CD4-positive, alpha-beta T cell treated with Interleukin-21 for 1 hour (primary cell): Measurements from ENCODE around the gene HPX.
A peak's percentile ranks its signal among the peaks of the same experiment; 100 is the strongest.

ENCODE experiments used
- DNase-seq: peaks from one replicate; pipeline ENCODE4 v3.0.0-alpha.2; 2020

Gene HPX

DNA sequence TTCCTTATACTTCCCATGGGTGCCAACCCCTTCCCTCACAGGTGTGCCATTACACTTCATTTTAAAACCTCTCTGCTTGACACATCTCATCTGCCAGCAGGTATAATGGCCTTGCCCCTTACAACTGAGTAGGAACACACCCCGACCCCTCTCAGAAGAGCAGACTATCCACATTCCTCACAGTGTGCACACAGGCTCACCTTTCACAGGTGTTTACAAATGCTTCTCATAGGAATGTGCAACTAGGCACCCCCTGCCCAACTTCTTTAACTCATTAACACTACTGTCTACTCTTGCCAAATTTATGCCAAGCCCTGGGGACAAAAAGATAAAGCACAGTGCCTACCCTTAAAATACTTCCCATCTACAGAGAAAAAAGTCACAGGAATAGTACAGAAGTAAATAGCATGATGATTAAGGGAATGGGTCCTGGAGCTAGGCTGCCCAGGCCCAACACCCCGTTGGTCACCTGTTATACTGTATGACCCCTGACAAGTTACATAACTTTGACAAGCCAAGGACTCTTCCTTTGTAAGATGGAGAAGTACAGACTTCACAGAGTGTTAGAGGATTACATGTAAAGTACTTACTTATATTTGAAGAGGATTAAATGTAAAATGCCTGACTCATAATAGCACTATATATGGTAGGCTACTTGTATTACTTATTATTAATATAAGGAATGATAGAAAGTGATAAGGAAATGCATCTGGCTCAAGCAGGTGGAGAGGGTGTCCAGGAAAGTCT lies 17.7 kb upstream of the HPX start:
- no peak for DNase-seq

DNA sequence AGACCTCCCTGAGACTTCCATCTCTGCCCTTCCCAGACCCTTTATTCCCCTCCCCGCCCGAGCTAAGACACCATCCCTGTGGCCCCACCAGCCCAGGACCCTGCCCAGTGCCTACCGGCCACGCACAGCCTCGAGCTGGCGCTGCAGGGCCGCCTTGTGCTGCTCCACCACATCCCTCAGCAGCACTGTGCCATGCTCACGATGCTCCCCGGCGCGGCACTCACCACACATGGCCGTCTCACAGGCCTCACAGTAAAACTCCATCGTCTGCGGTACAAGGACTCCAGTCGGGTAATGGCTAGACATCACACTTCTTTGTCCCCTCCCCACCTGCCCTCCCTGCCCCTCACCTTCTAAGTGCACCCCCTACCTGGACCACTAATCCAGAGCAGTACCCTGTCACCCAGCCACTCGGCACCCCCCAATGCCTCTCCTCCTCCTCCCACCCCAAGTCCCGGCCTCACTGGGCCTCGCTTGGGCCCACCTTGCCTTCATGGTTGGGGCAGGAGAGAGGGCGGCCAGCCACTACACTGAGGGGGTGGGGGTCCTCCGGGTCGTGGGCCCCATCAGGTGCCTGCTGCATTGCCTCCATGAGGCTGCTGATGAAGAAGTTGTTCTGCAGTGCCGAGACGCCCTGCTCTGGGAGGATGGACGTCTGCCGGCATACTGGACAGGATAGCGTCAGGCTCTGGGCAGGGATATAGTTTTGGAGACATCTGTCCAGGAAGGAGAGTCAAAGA lies 17.0 kb upstream of the HPX start:
- no peak for DNase-seq

DNA sequence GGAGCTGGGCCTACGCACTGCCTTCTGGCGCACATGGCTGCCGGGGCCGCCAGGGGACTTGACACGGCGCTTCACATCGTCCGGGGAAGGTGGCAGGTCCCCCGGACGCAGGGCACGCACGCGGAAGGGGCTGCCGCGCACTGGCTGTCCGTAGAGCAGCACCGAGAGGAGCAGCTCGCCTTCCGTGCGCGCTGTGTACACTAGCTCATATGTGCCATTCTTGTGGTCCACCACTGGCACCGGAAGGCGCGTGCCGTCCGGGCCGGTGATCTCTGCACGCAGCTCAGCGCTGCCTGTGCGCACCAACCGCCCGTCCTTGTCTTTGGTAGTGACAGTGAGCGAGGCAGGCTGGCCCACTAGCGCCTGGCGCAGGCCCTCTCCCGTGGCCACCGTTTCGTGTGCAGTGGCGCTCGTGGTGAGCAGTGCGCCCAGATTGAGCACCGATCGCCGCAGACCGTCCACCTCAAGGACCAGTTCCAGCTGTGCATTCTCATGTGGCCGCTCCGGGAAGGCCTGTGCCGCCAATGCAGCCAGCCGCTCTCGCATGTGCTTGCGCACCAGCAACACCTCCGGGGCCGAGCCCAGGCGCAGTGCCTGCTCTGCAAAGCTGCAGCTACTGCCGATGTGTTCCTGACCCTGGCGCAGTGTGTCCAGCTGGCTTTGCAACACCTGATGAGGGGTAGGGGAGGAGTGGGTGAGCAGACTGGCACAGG lies 15.7 kb upstream of the HPX start:
- DNase-seq = no peak

DNA sequence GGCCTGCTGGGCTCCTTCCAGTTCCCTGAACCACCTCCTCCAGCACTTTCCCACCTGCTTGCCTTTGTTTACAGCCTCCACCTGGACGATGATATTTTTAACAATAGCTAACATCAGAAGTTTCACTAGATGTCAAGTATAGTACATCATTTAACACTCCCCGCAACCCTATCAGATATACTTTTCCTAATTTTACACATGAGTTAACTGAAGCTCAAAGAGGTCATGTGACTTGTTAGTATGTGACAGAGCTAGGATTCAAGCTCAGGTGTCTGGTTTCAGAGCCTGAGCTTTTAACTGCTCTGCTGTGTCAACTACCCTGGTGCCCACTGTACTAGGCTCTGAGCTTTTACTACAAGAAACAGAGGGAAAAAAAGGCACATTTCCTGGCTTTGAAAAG lies 14.3 kb upstream of the HPX start:
- DNase-seq = no peak

DNA sequence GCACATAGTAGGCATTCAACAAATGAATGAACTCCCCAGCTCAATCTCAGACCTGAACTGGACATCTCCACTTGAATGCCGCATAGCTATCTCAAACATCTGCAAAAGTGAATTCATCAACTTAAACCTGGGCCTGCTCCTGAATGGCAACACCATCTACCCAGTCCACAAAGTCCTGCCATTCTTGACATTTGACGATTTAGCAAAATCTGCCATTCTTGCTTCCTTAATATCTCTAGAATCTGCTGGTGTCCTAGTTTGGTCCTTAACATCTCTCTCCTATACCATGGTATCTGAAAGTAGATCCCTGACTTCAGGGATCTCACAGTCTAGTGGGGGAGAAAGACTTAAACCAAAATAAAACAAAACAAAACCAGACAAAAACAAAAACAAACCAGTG lies 12.4 kb upstream of the HPX start:
- DNase-seq = no peak

DNA sequence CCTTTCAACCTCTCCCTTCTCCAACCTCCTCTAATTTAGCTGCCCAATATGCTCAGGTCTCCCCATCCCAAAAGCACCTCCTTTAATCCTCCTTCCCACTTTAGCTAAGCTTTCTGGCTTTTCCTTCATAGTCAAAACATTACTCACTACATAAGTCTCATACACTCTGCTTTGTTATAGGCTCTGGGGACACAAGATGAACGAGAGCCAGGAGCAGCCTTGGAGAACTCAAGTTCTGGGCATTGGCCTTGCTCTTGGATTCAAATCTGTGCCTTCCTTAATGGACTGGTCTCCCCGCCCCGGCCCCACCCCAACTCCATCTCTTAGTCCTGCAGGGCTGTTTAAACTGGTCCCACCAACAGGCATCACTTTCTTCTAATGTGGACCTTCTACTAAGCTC lies 11.4 kb upstream of the HPX start:
- DNase-seq = no peak

DNA sequence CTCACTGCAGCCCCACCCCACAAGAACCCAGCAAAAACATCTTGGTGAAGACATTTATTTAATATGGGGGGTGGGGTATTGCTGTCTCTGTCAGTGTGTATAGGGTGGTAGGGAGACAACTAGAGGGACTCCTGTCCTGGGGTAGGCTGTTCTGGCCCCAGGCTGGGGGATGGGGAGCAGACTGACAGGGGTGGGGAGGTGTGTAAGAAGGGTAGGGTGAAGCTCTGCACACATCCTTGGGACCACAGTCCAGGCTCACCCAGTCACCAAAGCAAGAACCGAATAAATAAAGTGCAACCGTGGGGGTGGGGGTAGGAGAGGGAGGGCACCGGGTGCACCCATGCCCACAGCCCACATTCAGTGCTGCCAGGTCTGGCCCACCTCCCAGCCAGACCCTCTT lies 7.8 kb upstream of the HPX start:
- DNase-seq = no peak

DNA sequence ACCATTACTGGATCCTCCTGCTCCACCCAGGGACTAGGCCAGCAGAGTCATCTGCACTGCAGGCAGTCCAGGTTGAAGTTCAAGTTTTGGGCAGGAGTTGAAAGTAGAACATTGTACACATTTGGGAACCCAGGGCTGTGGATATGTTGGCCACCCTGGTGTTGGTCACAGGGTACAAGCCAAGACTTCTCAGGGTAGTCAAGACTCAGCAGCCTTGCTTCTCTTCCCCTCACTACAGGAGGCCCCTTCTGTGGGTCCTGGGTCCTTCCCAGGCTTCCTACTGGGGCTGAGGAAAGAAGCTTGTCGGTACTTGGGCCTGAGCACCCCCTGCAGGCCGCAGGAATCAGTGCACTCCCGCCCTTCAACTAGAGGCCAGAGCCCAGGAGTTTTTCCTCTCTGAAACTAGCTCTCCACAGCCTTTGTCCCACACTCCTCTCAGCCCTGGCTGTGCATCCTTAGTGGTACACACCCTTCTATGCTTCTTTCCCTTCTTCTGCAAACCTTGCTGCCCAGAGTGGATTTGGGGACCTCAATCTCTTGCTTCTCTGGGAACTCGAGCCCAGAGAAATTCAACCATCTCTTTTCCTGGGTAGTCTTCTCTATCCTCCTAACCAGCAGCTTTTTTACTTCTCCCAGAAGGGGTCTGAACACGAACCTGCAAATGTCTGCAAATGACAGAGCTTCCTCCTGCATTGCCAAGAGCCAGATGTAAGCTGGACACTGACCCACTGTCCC lies 2.6 kb upstream of the HPX start:
- peak; percentile 61 for DNase-seq

DNA sequence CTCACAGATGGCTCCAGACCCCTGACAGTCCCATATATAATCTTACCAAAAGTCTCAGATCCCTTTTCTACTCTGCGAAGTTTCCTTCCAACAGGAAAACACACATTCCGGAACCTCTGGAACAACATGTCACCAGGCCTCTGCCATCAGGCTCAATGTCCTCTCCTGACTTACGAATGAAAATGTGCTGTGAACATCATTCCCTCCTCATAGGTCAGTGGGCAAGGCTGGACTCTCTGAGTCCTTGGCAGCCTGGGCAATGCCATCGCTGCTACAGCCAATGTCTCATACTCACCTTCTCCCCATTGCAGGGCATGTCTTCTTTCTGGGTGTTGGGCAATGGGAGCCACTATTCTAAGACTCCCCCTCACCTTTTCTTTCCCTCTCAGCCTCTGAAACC lies 1.7 kb upstream of the HPX start:
- DNase-seq = no peak

DNA sequence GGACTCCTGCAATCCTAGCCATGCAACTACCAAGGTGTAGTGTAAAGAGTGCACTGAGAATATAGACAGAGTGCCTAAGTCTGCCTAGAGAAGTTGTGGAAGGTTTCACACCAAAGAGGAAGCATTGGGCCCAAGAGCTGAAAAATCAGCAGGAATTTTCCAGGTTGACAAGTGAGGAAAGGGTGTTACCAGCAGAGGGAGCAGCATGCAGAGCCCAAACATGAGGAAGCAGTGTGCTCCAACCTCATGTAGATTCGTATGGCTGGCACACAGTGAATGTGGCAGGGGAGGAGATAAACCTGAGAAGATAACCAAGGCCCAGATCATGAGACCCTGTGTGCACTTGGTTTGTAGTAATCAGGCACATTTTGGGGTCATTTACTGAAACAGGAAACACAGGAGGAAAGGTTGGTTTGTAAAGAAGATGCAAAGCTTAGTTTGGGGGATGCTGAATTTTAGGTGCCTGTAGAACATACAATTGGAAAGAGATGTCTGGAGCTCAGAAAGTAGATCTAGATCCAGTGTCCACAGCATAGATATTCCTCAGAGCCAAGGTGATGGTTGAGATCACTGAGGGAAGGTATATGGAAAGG lies 1.7 kb downstream of the HPX start:
- DNase-seq = peak; percentile 50

DNA sequence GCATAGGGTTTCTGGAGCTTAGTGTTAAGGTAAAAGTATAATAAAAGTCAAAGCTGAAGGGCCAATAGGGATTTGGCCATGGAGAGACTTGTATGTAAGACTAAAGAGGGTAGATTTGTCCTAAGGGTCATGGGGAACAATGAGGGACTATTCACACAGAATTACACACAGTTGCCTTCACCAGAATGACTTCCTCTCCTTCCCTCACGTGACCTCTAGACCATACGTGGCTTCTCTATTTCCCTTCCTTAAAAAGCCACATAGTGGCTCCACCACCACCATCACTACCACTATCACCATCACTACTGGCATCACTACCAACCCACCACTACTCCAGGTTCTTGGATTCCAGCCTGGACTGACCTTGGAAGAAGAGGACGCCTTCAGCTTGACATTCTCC lies 2.8 kb downstream of the HPX start:
- DNase-seq = peak; percentile 20

DNA sequence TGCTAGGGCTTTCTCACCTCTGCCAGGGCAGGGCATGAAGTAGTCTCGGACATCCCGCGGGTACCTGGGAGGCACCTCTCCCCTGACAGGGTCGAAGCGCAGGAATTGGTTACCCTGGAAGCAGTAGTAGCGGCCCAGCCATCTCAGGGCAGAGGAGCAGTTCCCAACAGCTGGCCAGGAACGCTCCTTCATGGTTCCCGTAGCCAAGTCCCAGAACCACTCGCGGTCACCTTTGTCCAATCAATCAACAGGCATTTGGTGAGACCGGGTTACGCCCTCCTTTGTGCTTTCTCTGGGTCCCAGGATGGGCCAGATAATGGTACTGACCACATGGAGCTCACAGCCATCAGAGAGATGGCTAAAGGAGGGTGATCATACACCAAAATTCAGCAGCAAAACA lies 3.4 kb downstream of the HPX start:
- DNase-seq = no peak

DNA sequence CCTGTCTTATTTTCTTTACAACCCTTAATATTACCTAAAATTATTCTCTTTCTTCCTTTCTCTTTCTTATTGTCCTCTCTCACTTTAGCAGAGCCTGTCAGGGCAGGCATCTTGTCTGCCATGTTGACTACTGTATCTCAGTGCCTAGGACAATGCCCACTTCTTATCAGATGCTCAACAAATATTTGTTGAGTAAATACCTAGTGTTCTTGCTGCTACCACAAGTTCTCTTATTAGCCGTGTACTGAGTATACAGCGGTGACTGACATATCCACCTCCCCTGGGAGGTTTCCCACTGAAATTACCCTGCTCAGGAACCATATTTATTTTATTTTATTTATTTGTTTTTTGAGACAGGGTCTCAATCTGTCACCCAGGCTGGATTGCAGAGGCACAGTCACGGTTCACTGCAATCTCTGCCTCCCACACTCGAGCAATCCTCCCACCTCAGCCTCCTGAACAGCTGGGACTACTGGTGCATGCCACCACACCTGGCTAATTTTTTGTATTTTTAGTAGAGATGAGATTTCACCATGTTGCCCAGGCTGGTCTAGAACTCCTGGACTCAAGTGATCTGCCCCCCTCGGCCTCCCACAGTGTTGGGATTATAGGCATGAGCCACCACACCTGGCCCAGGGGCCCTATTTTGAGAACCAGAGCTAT lies 6.7 kb downstream of the HPX start:
- DNase-seq = no peak

DNA sequence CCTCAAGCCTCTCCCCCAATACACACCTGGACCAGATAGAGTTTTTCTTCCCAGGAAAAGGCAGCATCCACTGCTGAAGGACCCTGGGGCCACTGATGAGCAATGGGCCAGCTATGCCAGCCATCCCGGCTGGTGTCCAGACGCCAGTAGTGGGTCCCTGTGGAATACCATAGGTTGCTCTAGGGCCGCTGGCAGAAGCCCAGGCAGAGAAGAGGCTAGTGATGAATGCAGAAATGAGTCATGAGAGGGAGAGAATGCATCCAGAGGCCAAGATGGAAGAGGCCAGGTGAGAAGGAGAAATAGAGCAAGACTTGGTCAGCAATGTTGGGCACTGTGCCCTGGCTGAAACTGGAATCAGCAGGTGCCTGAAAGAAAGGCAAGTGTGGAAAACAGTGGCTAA lies 8.9 kb downstream of the HPX start:
- no peak for DNase-seq

DNA sequence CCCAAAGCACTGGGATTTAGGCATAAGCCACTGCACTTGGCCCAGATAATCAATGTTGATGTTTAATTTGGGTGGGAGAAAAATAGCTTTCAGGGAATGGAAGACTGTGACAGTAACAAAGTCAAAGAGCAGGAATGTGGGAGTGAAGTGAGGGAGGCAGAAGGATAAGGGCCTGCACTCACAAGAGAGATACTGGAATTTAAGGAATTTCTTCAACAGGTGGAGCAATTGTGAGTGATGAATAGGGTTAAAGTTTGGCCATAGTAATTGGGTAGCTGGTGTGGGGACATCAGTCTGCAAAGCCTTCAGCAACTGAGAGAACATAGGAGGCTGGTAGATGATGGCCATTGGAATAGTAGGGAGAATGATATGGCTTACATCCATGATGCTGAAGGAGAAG lies 13.3 kb downstream of the HPX start:
- no peak for DNase-seq

DNA sequence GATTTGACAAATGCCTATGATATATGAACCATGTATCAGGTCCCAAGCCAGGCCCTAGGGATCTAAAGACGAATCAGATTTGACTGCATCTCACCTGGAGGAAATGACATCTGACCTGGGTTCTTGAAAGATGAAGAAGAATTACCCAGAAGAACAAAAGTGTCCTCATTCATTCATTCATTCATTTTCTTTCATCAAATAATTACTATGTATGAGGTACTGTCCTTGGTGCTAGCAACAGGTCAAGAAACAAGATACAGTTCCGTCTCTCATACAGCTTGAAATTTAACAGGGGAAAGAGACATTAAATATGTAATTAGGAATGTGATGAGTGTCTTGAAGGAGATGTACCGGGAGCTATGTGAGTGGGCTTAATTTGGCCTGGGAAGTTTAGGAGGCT lies 20.1 kb downstream of the HPX start:
- no peak for DNase-seq

DNA sequence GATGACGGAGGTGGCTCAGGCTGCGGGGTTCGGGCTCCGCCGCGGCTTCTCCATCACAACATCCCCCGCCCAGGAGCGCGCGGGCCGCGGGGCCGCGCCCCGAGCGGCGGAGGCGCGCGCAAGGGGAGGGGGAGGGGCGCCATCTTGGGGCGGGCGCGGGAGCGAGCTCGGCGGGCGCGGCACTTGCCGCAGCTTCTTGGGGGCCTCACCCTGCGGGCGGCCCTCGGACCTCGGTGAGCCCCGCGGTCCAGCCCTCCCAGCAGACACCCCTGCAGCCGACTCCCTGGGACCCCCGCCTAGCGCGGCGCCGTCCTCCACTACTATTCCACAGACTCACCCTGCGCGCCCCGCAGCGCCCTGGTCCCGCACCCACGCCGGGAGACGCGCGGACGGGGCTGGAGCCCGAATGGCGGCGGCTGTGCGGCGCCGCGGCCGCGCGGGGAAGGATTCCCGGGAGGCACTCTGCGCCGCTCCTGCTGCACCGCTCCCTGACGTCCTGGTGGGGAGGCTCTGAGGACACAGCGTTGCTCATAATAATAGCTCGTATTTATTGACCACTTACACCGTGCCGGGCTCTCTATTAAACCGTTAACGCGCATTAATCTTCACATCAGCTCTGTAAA lies 21.7 kb downstream of the HPX start, which contains the start of gene APBB1:
APBB1 (minus strand) TSS at position 86 of the 623 bp plus-strand sequence. CDS start 7,747 bp downstream, outside the sequence.
- peak; percentile 79 for DNase-seq

DNA sequence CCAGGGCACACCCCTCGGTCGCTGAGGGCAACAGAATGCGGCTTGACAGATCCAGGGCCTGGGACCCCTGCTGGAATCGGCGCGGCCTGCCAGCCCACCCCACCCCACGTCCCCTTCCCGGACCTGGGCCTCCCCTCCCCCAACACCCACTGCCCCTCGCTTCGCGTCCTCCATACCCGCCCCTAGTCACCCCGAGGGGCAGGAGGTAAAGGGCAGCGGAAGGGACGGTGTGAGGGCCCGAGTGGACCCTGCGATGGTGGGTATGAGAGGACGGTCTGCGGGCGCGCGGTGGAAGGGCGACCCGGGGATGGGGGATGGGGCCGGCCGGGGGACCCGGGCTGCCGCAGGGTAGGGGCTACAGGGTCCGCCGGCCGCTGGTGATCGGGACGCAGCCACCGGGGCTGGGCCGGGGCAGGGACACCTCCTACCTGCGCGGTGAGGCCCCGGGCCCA lies 22.2 kb downstream of the HPX start:
- no peak for DNase-seq

DNA sequence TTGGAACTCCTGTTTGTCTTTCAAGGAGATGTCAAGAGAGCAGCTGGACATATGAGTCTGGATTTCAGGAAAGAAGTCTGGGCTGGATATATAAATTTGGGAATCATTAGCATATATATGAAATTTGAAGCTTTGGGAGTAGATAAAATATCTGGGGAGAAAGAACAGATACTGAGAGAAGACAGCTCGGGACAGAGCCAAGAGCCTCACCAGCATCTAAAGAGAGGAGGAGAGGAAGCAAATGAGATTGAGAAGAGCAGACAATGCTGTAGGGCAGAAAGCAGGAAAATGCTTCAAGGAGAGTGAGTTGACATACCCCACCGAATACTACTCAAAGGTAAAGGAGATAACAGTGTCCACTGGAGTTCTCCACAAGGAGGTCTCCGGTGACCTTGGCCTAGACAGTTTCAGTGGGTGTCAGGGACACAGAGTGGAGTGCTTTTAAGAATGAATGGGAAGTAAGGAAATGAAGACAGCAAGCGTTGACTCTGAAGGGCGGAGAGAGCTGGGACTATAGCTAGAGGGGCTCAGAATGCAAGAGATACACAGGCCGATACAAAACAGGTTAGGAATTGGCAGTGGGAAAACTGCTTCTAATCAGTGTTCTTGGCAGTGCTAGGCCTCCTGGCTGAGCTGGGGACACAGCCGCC lies 22.8 kb downstream of the HPX start:
- no peak for DNase-seq

DNA sequence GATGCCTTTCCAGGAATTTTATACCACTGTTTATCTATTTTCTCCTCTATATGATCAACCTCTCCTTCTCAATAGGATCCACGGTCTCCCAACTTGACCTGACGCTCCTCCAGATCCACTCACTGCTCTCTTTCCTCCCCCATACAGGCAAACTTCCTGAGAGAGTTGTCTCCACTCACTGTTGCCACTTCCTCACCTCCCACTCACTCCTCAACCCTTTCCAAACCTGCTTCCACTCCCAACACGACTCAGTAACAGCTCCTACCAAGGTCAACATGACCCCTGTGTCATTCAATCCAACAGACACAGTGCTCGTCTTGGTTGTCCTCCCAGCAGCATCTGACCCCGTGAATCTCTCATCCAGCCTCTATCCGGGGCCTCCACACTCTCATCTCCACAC lies 25.0 kb downstream of the HPX start:
- DNase-seq = no peak

DNA sequence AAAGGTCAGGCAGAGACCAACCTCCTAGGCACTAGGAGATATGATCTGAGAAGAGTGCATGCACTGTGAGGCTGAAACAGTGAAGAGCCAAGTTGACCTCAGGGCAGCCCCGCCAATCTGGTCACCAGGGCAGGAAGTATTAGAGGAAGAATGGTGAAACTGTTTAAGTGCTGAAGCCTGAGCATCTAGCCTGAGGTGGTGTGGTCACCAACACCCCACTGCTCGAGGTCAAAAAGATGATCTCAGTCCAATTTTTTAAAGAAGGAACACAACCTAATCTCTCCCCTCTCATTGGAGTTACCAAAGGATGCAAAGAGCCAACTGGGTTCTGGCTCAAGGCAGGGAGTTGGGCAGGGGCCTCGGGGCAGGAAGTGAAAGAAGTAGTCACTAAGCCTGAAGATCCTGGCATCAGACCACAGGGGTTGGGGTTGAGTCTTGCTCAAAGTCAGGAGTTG lies 25.9 kb downstream of the HPX start:
- DNase-seq = peak; percentile 19
